SU-DHL-6 (cell line): ENCODE results near the gene KRT84.

Source experiments
- EZH2phosphoT487 ChIP-seq: fragments of 200-600 bp; sonication (generic), shearing (Covaris generic); conservative IDR thresholded peaks from 2 replicates; pipeline ENCODE4 v1.6.1; 2018; ENCODE audit warnings: mild to moderate bottlenecking, antibody characterized with exemption, low read length, moderate library complexity, mixed read lengths
- TF ChIP-seq, protein P1 (sequence below): fragments of 200-600 bp; sonication (generic); IDR thresholded peaks from one replicate; pipeline ENCODE4 v1.5.1; 2017; ENCODE audit warnings: antibody characterized with exemption, mild to moderate bottlenecking, low read length, moderate library complexity; ENCODE audit not compliant: insufficient read depth, poor library complexity, severe bottlenecking

- TF ChIP-seq, protein P1, sequence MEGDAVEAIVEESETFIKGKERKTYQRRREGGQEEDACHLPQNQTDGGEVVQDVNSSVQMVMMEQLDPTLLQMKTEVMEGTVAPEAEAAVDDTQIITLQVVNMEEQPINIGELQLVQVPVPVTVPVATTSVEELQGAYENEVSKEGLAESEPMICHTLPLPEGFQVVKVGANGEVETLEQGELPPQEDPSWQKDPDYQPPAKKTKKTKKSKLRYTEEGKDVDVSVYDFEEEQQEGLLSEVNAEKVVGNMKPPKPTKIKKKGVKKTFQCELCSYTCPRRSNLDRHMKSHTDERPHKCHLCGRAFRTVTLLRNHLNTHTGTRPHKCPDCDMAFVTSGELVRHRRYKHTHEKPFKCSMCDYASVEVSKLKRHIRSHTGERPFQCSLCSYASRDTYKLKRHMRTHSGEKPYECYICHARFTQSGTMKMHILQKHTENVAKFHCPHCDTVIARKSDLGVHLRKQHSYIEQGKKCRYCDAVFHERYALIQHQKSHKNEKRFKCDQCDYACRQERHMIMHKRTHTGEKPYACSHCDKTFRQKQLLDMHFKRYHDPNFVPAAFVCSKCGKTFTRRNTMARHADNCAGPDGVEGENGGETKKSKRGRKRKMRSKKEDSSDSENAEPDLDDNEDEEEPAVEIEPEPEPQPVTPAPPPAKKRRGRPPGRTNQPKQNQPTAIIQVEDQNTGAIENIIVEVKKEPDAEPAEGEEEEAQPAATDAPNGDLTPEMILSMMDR = no peak
- no peak for TF ChIP-seq EZH2phosphoT487
Measured at GRCh38 chr12:52347016-52347415, 38.4 kb downstream of the KRT84 start.
